ENCODE data around the gene ADORA2B. TPM values are rescaled to one million over a fixed set of nuclear protein-coding genes. Genes with fewer than 3 reads are reported as not detected.

The ADORA2B gene
- total and polyA plus RNA-seq, 2 of the 8 experiments (the other 6 are each of a cell fraction or from before 2014, with no cell fraction given) = 2.6 to 8.2 TPM

DNA sequence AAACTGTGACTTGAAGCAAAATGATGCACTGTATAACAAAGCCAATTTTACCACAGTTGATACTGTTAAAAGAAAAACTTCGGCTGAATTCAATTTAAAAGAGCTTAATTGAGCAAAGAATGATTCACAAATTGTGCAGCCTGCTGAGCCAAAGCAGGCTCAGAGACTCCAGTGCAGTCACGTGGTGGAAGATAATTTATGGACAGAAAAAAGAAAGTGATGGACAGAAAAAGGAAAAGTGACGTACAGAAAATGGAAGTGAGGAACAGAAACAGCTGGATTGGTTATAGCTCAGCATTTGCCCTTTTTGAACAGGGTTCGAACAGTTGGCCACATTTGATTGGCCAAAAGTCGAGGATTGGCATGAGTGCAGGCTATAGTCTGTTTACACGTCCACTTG, 28.9 kb downstream of the ADORA2B start:
- no peak overlapping the region for H2BK5ac ChIP-seq (ENCODE audit: low read depth, low read length)
- no peaks in the 10 kb centered on the region for H3K79me1 ChIP-seq (ENCODE audit: low read depth, low read length)
- H2BK12ac ChIP-seq (ENCODE audit: low read depth, low read length) = no peak overlapping the region
- no peak overlapping the region for H3K27ac ChIP-seq (ENCODE audit: low read depth, low read length)
- H3K4me2 ChIP-seq (ENCODE audit: insufficient read depth in 1 of 2, low read depth in 2 of 2, low read length in 2 of 2) = no peak overlapping the region
- H3K23me2 ChIP-seq (ENCODE audit: low read depth, low read length) = no peaks in the 10 kb centered on the region
- H3K23ac ChIP-seq (ENCODE audit: insufficient read length) = no peak overlapping the region
- no peak overlapping the region for H3K14ac ChIP-seq (ENCODE audit: insufficient read length)
- H4K91ac ChIP-seq (replicated peaks; ENCODE audit: insufficient read length, low read length) = no peak overlapping the region
- no peak overlapping the region for H3K56ac ChIP-seq (replicated peaks; ENCODE audit: insufficient read length, low read depth, low read length)
- WGBS, 2 experiments (ENCODE audit: extremely low coverage in 1 of 2, insufficient coverage in 1 of 2, insufficient read length in 1 of 2, insufficient replicate concordance in 2 of 2, low coverage in 1 of 2, low lambda C conversion rate in 2 of 2, missing lambda C conversion rate in 1 of 2) = 94% methylated on average over 6 of the region's 6 CpGs; no CpG with 5 or more reads in 1 of the 2 experiments
- H4K5ac ChIP-seq (ENCODE audit: insufficient read length, low read depth, low read length) = no peak overlapping the region
- H3K4ac ChIP-seq (replicated peaks; ENCODE audit: insufficient read length, low read depth, low read length) = no peak overlapping the region
- DNase-seq (ENCODE audit: low read depth in 1 of 2, low spot score in 2 of 2) (no peak), FAIRE-seq (no peak)
- H3K27me3 ChIP-seq (replicated peaks in 1 of 4; ENCODE audit: control insufficient read depth in 3 of 4, extremely low read depth in 1 of 4, insufficient read depth in 3 of 4, low read length in 3 of 4) = no peaks in the 10 kb centered on the region
- POLR2A ChIA-PET (ENCODE audit: partially characterized antibody) = interaction anchor here (2.1 kb wide), 1 partner anchor 30 kb away, joined by 5 read pairs; no protein-coding TSS in a partner anchor
- peaks cover 0 to 18% (median 8%) of the 10 kb centered on the region in 4 experiments; a peak in 5 of 8 replicates for H3K36me3 ChIP-seq (ENCODE audit: control insufficient read depth in 2 of 4, insufficient read depth in 4 of 4, low read length in 3 of 4)
- no peak overlapping the region for H2AFZ ChIP-seq (ENCODE audit: low read length)
- CTCF ChIA-PET (ENCODE audit: partially characterized antibody) = interaction anchor here (0.6 to 0.8 kb wide), 2 partner anchors 15 to 27 kb away, joined by 3 to 4 read pairs; no protein-coding TSS in a partner anchor
- no peaks in the 10 kb centered on the region for H3K79me2 ChIP-seq (ENCODE audit: control insufficient read depth in 1 of 2, insufficient read depth in 2 of 2, low read length in 2 of 2)
- H3K9me3 ChIP-seq (ENCODE audit: insufficient read depth in 2 of 2, low read depth in 1 of 2, low read length in 1 of 2) = no peaks in the 10 kb centered on the region
- no peak for TF ChIP-seq TAF7 (optimal IDR thresholded peaks at IDR 0.05; ENCODE audit: borderline replicate concordance, low read depth, low read length)
- no peak for TF ChIP-seq ZNF274 (IDR thresholded peaks at IDR 0.05; ENCODE audit: borderline replicate concordance, extremely low read depth, low read length)
- TF ChIP-seq YY1 (IDR thresholded peaks at IDR 0.05; ENCODE audit: low read depth, low read length) = no peak
- TF ChIP-seq CHD2 (IDR thresholded peaks at IDR 0.05; ENCODE audit: low read length) = no peak
- TF ChIP-seq BRCA1 (IDR thresholded peaks at IDR 0.05; ENCODE audit: low read depth, low read length) = no peak
- TF ChIP-seq KDM4A (IDR thresholded peaks at IDR 0.05; ENCODE audit: low read depth, low read length, severe bottlenecking) = no peak
- no peak for TF ChIP-seq EZH2 (IDR thresholded peaks at IDR 0.05; ENCODE audit: low read depth, low read length, severe bottlenecking)
- TF ChIP-seq KDM5A (IDR thresholded peaks at IDR 0.05; ENCODE audit: low read length) = no peak
- H2AK5ac ChIP-seq (ENCODE audit: low read depth, low read length) = no peak overlapping the region
- peaks cover 0 to 2% of the 10 kb centered on the region in 2 experiments for H4K20me1 ChIP-seq (replicated peaks in 1 of 2; ENCODE audit: control insufficient read depth in 1 of 2, insufficient read depth in 2 of 2, low read length in 2 of 2)
- H3K18ac ChIP-seq (ENCODE audit: extremely low read depth, low read length) = no peak overlapping the region
- H2BK120ac ChIP-seq (replicated peaks; ENCODE audit: low read depth, low read length) = no peak overlapping the region
- no peak overlapping the region for H2BK20ac ChIP-seq (ENCODE audit: low read length)
- no peak overlapping the region for H4K8ac ChIP-seq (ENCODE audit: extremely low read depth, insufficient read depth, low read length)
- H3K4me1 ChIP-seq (replicated peaks in 1 of 4; ENCODE audit: control insufficient read depth in 3 of 4, insufficient read depth in 4 of 4, low read length in 3 of 4) = peaks cover 0 to 7% (median 2%) of the 10 kb centered on the region in 4 experiments; a peak in 4 of 7 replicates
- no peak overlapping the region for H3K9ac ChIP-seq (replicated peaks in 1 of 4; ENCODE audit: extremely low read depth in 1 of 4, low read depth in 3 of 4, low read length in 3 of 4)
- no peak overlapping the region for H3K4me3 ChIP-seq (ENCODE audit: extremely low read depth in 1 of 4, insufficient read depth in 2 of 4, low read depth in 3 of 4, low read length in 4 of 4)
- no peak overlapping the region for H2BK15ac ChIP-seq (ENCODE audit: low read length)
